ENCODE results near the gene PLCH1.

DNA sequence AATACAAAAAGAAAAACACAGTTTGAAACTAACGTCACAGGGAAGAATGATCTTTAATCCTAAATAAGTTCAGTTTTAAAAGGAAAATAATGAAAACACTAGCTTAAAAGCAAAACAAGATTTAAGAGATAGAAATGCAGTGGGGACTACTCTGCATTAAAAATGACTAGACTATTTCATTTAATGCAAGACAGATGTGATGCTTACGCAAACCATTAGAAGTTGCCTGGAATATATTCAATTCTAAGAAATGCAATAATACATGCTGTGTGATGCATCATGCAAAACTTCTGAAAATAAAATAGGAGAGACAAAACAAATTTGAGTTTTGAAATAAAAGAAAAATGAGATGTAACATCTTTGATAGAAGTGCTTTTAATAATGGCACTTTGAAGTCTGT lies 353.8 kb downstream of the PLCH1 start:
- no peak for TF ChIP-seq CTCF (IDR thresholded peaks at IDR 0.05)
- TF ChIP-seq POLR2A (IDR thresholded peaks at IDR 0.05), result no peak

All from uterus (tissue), 2 donors.